ENCODE measurements around the gene TK2.

Gene TK2

GRCh38 chr16:66562409-66562808 is 12.5 kb upstream of the TK2 start:
- H3K4me1 ChIP-seq (ENCODE audit: control insufficient read depth, low read length): no peaks in the 10 kb centered on the region
- H3K36me3 ChIP-seq (ENCODE audit: control insufficient read depth, low read length): peaks cover 71% of the 10 kb centered on the region

GRCh38 chr16:66561381-66562080 is 11.6 kb upstream of the TK2 start:
- H3K9me2 ChIP-seq (replicated peaks; ENCODE audit: control insufficient read depth, low read length): no peaks in the 10 kb centered on the region
- no peak overlapping the region for H3K4me3 ChIP-seq (ENCODE audit: low read length)
- H3K27ac ChIP-seq (ENCODE audit: low read depth, low read length): no peak overlapping the region
- H3K79me2 ChIP-seq (ENCODE audit: control insufficient read depth, low read length): peaks cover 11% of the 10 kb centered on the region
- no peaks in the 10 kb centered on the region for H3F3A ChIP-seq (ENCODE audit: control insufficient read depth, insufficient read depth)
- H3K27me3 ChIP-seq (ENCODE audit: control insufficient read depth, low read length): no peaks in the 10 kb centered on the region
- H3K4me1 ChIP-seq (ENCODE audit: control insufficient read depth, low read length): no peaks in the 10 kb centered on the region
- H3K4me2 ChIP-seq (ENCODE audit: low read length): no peak overlapping the region
- peaks cover 68% of the 10 kb centered on the region for H3K36me3 ChIP-seq (ENCODE audit: control insufficient read depth, low read length)
- H3K9me3 ChIP-seq (ENCODE audit: control insufficient read depth, insufficient read depth, low read length): no peaks in the 10 kb centered on the region
- no peak for TF ChIP-seq CTCF (IDR thresholded peaks at IDR 0.05; ENCODE audit: low read depth, low read length, poor library complexity, severe bottlenecking)
- TF ChIP-seq EZH2phosphoT487 (IDR thresholded peaks at IDR 0.05; ENCODE audit: borderline replicate concordance, low read length): no peak
- H4K20me1 ChIP-seq (ENCODE audit: control insufficient read depth, insufficient read depth, low read depth, low read length): no peaks in the 10 kb centered on the region

More at GRCh38 chr16:66562409-66562808, 12.5 kb upstream of the TK2 start:
- Histone ChIP-seq H4K20me1 (ENCODE audit: control insufficient read depth, insufficient read depth, low read depth, low read length) (no peaks in the 10 kb centered on the region), H3K4me3 (ENCODE audit: low read length) (no peak overlapping the region), H3K79me2 (ENCODE audit: control insufficient read depth, low read length) (peaks cover 9% of the 10 kb centered on the region), H3F3A (ENCODE audit: control insufficient read depth, insufficient read depth) (0 out of 2 replicates have a peak, but pooled peaks cover under 1% of the 10 kb centered on the region), H3K27ac (ENCODE audit: low read depth, low read length) (no peak overlapping the region), H3K27me3 (ENCODE audit: control insufficient read depth, low read length) (no peaks in the 10 kb centered on the region), H3K9me3 (ENCODE audit: control insufficient read depth, insufficient read depth, low read length) (no peaks in the 10 kb centered on the region), H3K4me2 (ENCODE audit: low read length) (no peak overlapping the region), H3K9me2 (replicated peaks; ENCODE audit: control insufficient read depth, low read length) (no peaks in the 10 kb centered on the region)
- TF ChIP-seq CTCF (IDR thresholded peaks at IDR 0.05; ENCODE audit: low read depth, low read length, poor library complexity, severe bottlenecking) (peak; percentile 19), EZH2phosphoT487 (IDR thresholded peaks at IDR 0.05; ENCODE audit: borderline replicate concordance, low read length) (no peak)

- Histone ChIP-seq H3K36me3 (ENCODE audit: control insufficient read depth, low read length) (peaks cover 61% of the 10 kb centered on the region), H3K79me2 (ENCODE audit: control insufficient read depth, low read length) (peaks cover 18% of the 10 kb centered on the region), H3K4me2 (ENCODE audit: low read length) (no peak overlapping the region), H4K20me1 (ENCODE audit: control insufficient read depth, insufficient read depth, low read depth, low read length) (no peaks in the 10 kb centered on the region), H3K9me3 (ENCODE audit: control insufficient read depth, insufficient read depth, low read length) (no peaks in the 10 kb centered on the region), H3K4me1 (ENCODE audit: control insufficient read depth, low read length) (no peaks in the 10 kb centered on the region), H3K27ac (ENCODE audit: low read depth, low read length) (no peak overlapping the region), H3K4me3 (ENCODE audit: low read length) (no peak overlapping the region), H3K27me3 (ENCODE audit: control insufficient read depth, low read length) (no peaks in the 10 kb centered on the region), H3K9me2 (replicated peaks; ENCODE audit: control insufficient read depth, low read length) (no peaks in the 10 kb centered on the region), H3F3A (ENCODE audit: control insufficient read depth, insufficient read depth) (no peaks in the 10 kb centered on the region)
- no peak for TF ChIP-seq CTCF (IDR thresholded peaks at IDR 0.05; ENCODE audit: low read depth, low read length, poor library complexity, severe bottlenecking)
- no peak for TF ChIP-seq EZH2phosphoT487 (IDR thresholded peaks at IDR 0.05; ENCODE audit: borderline replicate concordance, low read length)
Observed at GRCh38 chr16:66560107-66560506, 10.2 kb upstream of the TK2 start.

Data from DOHH2 (cell line).